ENCODE measurements around the gene RETREG1. TPM values are rescaled to one million over a fixed set of nuclear protein-coding genes. Genes with fewer than 3 reads are reported as not detected.

The RETREG1 gene
- total and polyA plus RNA-seq, 8 donors: 1.9 to 26.0 (median 2.5) TPM

DNA sequence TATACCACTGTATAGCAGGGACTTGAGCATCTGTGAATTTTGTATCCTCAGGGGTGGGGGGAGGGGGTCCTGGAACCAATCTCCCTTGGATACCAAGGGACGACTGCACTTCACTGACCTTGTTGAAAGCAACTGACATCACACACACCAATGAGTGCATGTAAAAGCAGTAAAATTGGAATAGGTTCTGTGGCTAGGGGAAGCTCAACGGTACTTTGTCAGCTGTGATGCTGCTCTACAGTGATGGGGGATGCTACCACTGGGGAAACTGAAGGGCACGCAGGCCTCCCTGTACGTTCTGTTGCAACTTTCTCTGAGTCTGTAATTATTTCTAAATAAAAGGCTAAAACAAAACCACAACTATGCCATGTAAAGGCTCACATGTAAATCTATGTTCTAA is 47.0 kb upstream of the RETREG1 start:
- H3K27ac ChIP-seq: no peak overlapping the region
- H3K36me3 ChIP-seq: peaks cover 0 to 35% of the 10 kb centered on the region in 2 donors
- H3K4me3 ChIP-seq: no peak overlapping the region
- H3K4me1 ChIP-seq: peaks cover 0 to 3% of the 10 kb centered on the region in 2 donors
- DNase-seq (no peak), ATAC-seq (no peak)
- no peaks in the 10 kb centered on the region for H3K27me3 ChIP-seq
- TF ChIP-seq, protein P1, sequence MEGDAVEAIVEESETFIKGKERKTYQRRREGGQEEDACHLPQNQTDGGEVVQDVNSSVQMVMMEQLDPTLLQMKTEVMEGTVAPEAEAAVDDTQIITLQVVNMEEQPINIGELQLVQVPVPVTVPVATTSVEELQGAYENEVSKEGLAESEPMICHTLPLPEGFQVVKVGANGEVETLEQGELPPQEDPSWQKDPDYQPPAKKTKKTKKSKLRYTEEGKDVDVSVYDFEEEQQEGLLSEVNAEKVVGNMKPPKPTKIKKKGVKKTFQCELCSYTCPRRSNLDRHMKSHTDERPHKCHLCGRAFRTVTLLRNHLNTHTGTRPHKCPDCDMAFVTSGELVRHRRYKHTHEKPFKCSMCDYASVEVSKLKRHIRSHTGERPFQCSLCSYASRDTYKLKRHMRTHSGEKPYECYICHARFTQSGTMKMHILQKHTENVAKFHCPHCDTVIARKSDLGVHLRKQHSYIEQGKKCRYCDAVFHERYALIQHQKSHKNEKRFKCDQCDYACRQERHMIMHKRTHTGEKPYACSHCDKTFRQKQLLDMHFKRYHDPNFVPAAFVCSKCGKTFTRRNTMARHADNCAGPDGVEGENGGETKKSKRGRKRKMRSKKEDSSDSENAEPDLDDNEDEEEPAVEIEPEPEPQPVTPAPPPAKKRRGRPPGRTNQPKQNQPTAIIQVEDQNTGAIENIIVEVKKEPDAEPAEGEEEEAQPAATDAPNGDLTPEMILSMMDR (IDR thresholded peaks at IDR 0.05): no peak
- intact Hi-C loops (cut with DNase I): no loop called here
- no peaks in the 10 kb centered on the region for H3K9me3 ChIP-seq

DNA sequence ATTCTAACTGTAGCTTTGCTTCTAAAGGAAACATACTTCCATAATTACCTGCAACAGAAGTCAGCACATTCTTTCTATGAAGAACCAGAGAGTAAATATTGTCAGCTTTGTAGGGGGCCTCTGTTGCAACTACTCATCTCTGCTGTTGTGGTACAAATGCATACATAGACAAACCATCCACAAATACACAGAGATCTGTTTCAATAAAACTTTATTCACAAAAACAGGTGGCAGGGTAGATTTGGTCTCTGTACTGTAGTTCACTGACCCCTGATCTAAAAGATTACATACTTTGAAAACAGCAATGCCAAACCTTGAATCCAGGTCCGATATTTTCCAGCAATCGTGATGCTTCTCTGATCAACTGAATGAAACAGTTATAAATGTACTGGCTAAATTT is 44.9 kb upstream of the RETREG1 start:
- H3K4me1 ChIP-seq: no peaks in the 10 kb centered on the region
- no peak overlapping the region for H3K27ac ChIP-seq
- H3K4me3 ChIP-seq: no peak overlapping the region
- ATAC-seq (no peak), DNase-seq (no peak)
- TF ChIP-seq, protein P1 (IDR thresholded peaks at IDR 0.05): no peak
- H3K9me3 ChIP-seq: no peaks in the 10 kb centered on the region
- peaks cover 0 to 17% of the 10 kb centered on the region in 2 donors for H3K36me3 ChIP-seq
- intact Hi-C loops (cut with DNase I): no loop called here
- no peaks in the 10 kb centered on the region for H3K27me3 ChIP-seq

DNA sequence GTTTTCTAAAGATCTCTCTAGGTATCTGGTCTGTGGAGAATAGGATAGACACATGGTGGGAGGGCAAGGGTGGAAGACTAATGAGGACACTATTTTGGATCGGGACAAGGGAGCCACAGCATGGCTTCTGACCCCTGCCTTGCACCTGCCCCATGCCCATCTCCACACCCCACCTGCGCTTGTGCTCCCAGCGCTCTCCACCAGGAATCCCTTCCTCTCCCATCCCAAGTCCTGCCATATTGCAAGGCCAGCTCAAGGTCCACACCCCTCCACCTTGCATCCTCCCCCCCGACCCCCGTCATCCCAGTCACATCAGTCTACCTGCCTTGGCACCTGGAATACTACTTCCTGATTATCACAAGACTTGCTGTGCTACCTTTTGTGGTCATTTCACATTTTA is 44.2 kb upstream of the RETREG1 start:
- no peak overlapping the region for H3K4me3 ChIP-seq
- H3K27me3 ChIP-seq: no peaks in the 10 kb centered on the region
- ATAC-seq: no peak
- intact Hi-C loops (cut with DNase I): no loop called here
- H3K4me1 ChIP-seq: peaks cover 0 to 3% of the 10 kb centered on the region in 2 donors
- TF ChIP-seq, protein P1 (IDR thresholded peaks at IDR 0.05): no peak
- peaks cover 0 to 10% of the 10 kb centered on the region in 2 donors for H3K36me3 ChIP-seq
- no peaks in the 10 kb centered on the region for H3K9me3 ChIP-seq
- DNase-seq: no peak
- no peak overlapping the region for H3K27ac ChIP-seq

DNA sequence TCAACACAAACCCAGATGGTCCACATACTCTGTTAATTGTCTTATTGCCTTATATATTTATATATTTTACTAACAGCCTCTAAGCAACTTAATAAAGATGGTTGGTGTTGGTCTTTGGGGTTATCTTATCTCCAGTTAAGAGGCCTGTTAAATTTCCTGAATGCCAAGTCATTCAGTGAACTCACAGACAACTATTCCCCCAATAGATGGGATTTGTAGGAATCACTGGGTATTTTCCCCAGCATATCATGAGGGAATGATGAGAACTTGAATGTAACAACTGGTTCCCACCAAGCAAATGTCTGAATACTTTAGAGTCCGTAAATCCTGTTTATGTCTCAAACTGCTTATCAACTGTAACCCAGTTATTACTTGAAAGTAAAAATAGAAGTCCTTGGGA is 42.7 kb upstream of the RETREG1 start:
- TF ChIP-seq, protein P1 (IDR thresholded peaks at IDR 0.05): no peak
- Histone ChIP-seq H3K9me3 (no peaks in the 10 kb centered on the region), H3K36me3 (peaks cover 0 to 4% of the 10 kb centered on the region in 2 donors), H3K27me3 (no peaks in the 10 kb centered on the region), H3K27ac (no peak overlapping the region), H3K4me3 (no peak overlapping the region), H3K4me1 (peaks cover 0 to 3% of the 10 kb centered on the region in 2 donors)
- intact Hi-C loops (cut with DNase I): no loop called here
- ATAC-seq (no peak), DNase-seq (no peak)

DNA sequence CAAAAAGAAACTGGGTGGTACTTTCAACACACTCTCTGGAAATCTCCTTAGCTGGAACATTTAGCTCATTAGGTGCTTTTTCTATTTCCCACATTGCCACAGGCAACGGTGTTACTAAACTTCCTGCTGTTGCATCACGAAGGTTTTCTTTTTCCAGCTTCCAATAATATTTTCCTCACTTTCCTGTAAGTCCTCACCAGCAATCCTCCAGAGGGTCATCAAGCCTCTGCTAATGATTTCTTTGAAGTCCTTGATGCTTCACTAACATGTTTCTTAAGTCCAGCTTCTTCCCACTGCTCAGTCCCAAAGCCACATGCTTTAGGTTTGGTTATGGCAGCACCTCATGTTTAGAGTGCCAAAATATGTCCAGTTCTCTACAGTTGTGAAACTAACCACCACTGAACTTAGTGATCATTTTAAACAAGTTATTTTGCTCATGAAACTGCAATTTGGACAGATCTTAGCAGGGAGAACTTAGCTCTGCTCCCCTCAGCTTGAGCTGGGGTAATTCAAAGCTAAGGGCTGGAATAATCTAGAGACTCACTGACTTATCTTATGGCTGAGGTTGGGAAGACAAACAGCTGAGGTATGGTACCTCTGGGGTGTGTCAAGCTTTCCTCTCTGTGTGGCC is 39.9 kb upstream of the RETREG1 start:
- Histone ChIP-seq H3K9me3 (no peaks in the 10 kb centered on the region), H3K27me3 (no peaks in the 10 kb centered on the region), H3K4me3 (no peak overlapping the region), H3K4me1 (peaks cover 0 to 3% of the 10 kb centered on the region in 2 donors), H3K27ac (no peak overlapping the region), H3K36me3 (no peaks in the 10 kb centered on the region)
- TF ChIP-seq, protein P1 (IDR thresholded peaks at IDR 0.05): no peak
- peak; percentile 35 for ATAC-seq
- DNase-seq: no peak
- intact Hi-C loops (cut with DNase I): no loop called here

All from left lung (tissue), 10 donors.